ENCODE data around the gene OSMR.

OSMR gene

GRCh38 chr5:38874948-38875456, 29.2 kb downstream of the OSMR start:
- no peak for DNase-seq

- no peak for DNase-seq
Measured at GRCh38 chr5:38878391-38879077, 32.7 kb downstream of the OSMR start.

GRCh38 chr5:38879078-38879460, 33.3 kb downstream of the OSMR start:
- DNase-seq, result no peak

- DNase-seq, result no peak
Measured at GRCh38 chr5:38883842-38884241, 38.0 kb downstream of the OSMR start.

- no peak for DNase-seq
Measured at GRCh38 chr5:38885208-38885607, 39.4 kb downstream of the OSMR start.

GRCh38 chr5:38888041-38888440, 42.2 kb downstream of the OSMR start:
- DNase-seq, result no peak

- no peak for DNase-seq
Measured at GRCh38 chr5:38889424-38889823, 43.6 kb downstream of the OSMR start.

GRCh38 chr5:38891563-38891962, 45.8 kb downstream of the OSMR start:
- DNase-seq, result no peak

- no peak for DNase-seq
Measured at GRCh38 chr5:38892363-38892762, 46.6 kb downstream of the OSMR start.

- no peak for DNase-seq
Measured at GRCh38 chr5:38896760-38897159, 50.9 kb downstream of the OSMR start.

- DNase-seq, result no peak
Measured at GRCh38 chr5:38899936-38900335, 54.1 kb downstream of the OSMR start.

GRCh38 chr5:38905516-38905915, 59.7 kb downstream of the OSMR start:
- no peak for DNase-seq

GRCh38 chr5:38906503-38906902, 60.7 kb downstream of the OSMR start:
- no peak for DNase-seq

- DNase-seq, result no peak
Measured at GRCh38 chr5:38911933-38912332, 66.1 kb downstream of the OSMR start.

GRCh38 chr5:38913714-38914113, 67.9 kb downstream of the OSMR start:
- DNase-seq, result no peak

- no peak for DNase-seq
Measured at GRCh38 chr5:38916802-38917201, 71.0 kb downstream of the OSMR start.

- no peak for DNase-seq
Measured at GRCh38 chr5:38921174-38921573, 75.4 kb downstream of the OSMR start.

GRCh38 chr5:38922199-38922598, 76.4 kb downstream of the OSMR start:
- peak; percentile 21 to 31 for DNase-seq

- no peak for DNase-seq
Measured at GRCh38 chr5:38923661-38924451, 78.0 kb downstream of the OSMR start.

- DNase-seq, result no peak
Measured at GRCh38 chr5:38925154-38925925, 79.5 kb downstream of the OSMR start.

- DNase-seq, result no peak
Measured at GRCh38 chr5:38926121-38926520, 80.3 kb downstream of the OSMR start.

GRCh38 chr5:38927470-38927869, 81.7 kb downstream of the OSMR start:
- DNase-seq, result no peak

GRCh38 chr5:38929838-38930237, 84.0 kb downstream of the OSMR start:
- no peak for DNase-seq

GRCh38 chr5:38931731-38932130, 85.9 kb downstream of the OSMR start:
- no peak for DNase-seq

Data from CD4-positive, alpha-beta T cell treated with Interleukin-4 for 1 hour (primary cell).